CD4-positive, CD25-positive, alpha-beta regulatory T cell (primary cell): ENCODE data around the gene CROCC. TPM values are rescaled to one million over a fixed set of nuclear protein-coding genes. Genes with fewer than 3 reads are reported as not detected.

ENCODE experiments used
- ATAC-seq, 2 donors: fragments of 150-1000 bp; cut with Tn5 transposase; one replicate each; pipeline ENCODE4 v1.10.0; 2021; ENCODE audit warnings: low read depth in 2 of 2, moderate number of reproducible peaks in 2 of 2, moderate library complexity in 1 of 2
- DNase-seq, 3 donors: peaks; one replicate each; pipeline versions ENCODE4 v3.0.0 to v3.0.0-alpha.2; 2012 to 2022; ENCODE audit warnings: mixed read lengths in 1 of 3
- H3K27ac ChIP-seq: one replicate; pipeline ENCODE4 v1.7.0; 2013; ENCODE audit warnings: mild to moderate bottlenecking, low read length; ENCODE audit not compliant: insufficient read depth, poor library complexity, severe bottlenecking
- H3K27me3 ChIP-seq: one replicate; pipeline ENCODE4 v1.7.0; 2013; ENCODE audit warnings: low read length; ENCODE audit not compliant: control insufficient read depth, insufficient read depth
- H3K36me3 ChIP-seq: one replicate; pipeline ENCODE4 v1.7.0; 2013; ENCODE audit warnings: mild to moderate bottlenecking, low read length, moderate library complexity; ENCODE audit not compliant: control insufficient read depth, insufficient read depth
- H3K4me1 ChIP-seq: 2 replicates; pipeline ENCODE4 v1.7.0; 2013; ENCODE audit warnings: mild to moderate bottlenecking, low read length; ENCODE audit not compliant: insufficient read depth, control insufficient read depth, poor library complexity, severe bottlenecking
- H3K4me3 ChIP-seq: one replicate; pipeline ENCODE4 v1.7.0; 2013; ENCODE audit warnings: low read depth, mild to moderate bottlenecking, low read length, moderate library complexity
- H3K9me3 ChIP-seq, 2 experiments: 1 replicate in 1 of 2; 2 replicates in 1 of 2; pipeline ENCODE4 v1.7.0; 2013; ENCODE audit warnings: low read length in 2 of 2, mild to moderate bottlenecking in 1 of 2, moderate library complexity in 1 of 2; ENCODE audit not compliant: control insufficient read depth in 2 of 2
- H3K27ac Mint-ChIP-seq, 3 donors: one replicate each; pipeline ENCODE4 v1.8.0; 2020 to 2022; ENCODE audit warnings: mild to moderate bottlenecking in 3 of 3, mixed read lengths in 3 of 3, moderate library complexity in 2 of 3
- H3K27me3 Mint-ChIP-seq: one replicate; pipeline ENCODE4 v1.8.0; 2022; ENCODE audit warnings: mild to moderate bottlenecking, mixed read lengths
- H3K36me3 Mint-ChIP-seq: one replicate; pipeline ENCODE4 v1.8.0; 2020; ENCODE audit warnings: mixed read lengths
- H3K4me1 Mint-ChIP-seq, 4 donors: one replicate each; pipeline ENCODE4 v1.8.0; 2020 to 2022; ENCODE audit warnings: mixed read lengths in 4 of 4, mild to moderate bottlenecking in 1 of 4
- H3K4me3 Mint-ChIP-seq, 4 donors: one replicate each; pipeline ENCODE4 v1.8.0; 2020 to 2022; ENCODE audit warnings: mild to moderate bottlenecking in 4 of 4, mixed read lengths in 4 of 4, moderate library complexity in 3 of 4
- H3K9me3 Mint-ChIP-seq, 7 donors: one replicate each; pipeline ENCODE4 v1.8.0; 2020 to 2022; ENCODE audit warnings: mixed read lengths in 7 of 7, mild to moderate bottlenecking in 3 of 7, moderate library complexity in 2 of 7
- polyA plus RNA-seq, 4 donors: library from polyadenylated mRNA; unstranded; fragments of 300-500 nt; fragmentation: Illumina TruSeq; gene quantifications; one replicate each; pipeline ENCODE4 v1.2.3, GENCODE V29; 2021
- total RNA-seq: library from RNA; stranded (reverse); gene quantifications from one replicate; pipeline ENCODE4 v1.2.3, GENCODE V29; 2022

CROCC gene
- total and polyA plus RNA-seq, 5 donors from 2014 or later: 3.9 to 46.1 (median 4.3) TPM

GRCh38 chr1:16983649-16984048 lies 61.9 kb downstream of the CROCC start:
- H3K9me3 Mint-ChIP-seq: peaks cover 0 to 2% (median 0%) of the 10 kb centered on the region in 7 donors
- Histone ChIP-seq H3K9me3 (no peaks in the 10 kb centered on the region), H3K27ac (no peak overlapping the region)

DNA sequence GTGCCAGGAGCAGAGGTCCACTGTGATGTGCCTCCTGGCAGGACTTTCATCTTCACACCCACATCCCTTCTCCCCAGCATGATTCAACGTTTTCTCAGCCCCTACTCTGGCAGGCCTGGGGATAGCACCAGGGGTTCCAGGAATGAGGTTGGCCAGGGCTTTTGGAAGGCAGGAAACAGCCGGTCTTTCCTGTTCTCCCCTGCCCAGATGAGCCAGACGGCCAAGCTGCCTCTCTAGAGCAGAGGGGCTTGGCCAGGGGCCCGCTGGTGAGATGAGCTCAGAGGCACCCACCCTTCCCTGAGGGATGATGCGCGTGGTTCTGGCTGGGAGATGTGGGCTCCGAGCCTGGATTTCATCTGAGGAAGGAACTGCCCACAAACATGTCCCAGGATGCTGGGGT lies 63.0 kb downstream of the CROCC start:
- Histone ChIP-seq H3K4me3 (no peak overlapping the region), H3K9me3 (no peaks in the 10 kb centered on the region), H3K4me1 (peaks cover 12% of the 10 kb centered on the region), H3K36me3 (peaks cover 13% of the 10 kb centered on the region), H3K27ac (no peak overlapping the region), H3K27me3 (peaks cover 4% of the 10 kb centered on the region)
- Mint-ChIP-seq H3K27ac (no peak overlapping the region), H3K4me1 (peaks cover 0 to 10% (median 6%) of the 10 kb centered on the region in 4 donors), H3K36me3 (peaks cover 10% of the 10 kb centered on the region), H3K9me3 (peaks cover 0 to 2% (median 0%) of the 10 kb centered on the region in 7 donors), H3K27me3 (peaks cover 17% of the 10 kb centered on the region), H3K4me3 (no peak overlapping the region)
- ATAC-seq (no peak), DNase-seq (no peak)

More at GRCh38 chr1:16983649-16984048, 61.9 kb downstream of the CROCC start:
- Mint-ChIP-seq H3K36me3 (peaks cover 7% of the 10 kb centered on the region), H3K4me1 (peaks cover 0 to 10% (median 6%) of the 10 kb centered on the region in 4 donors), H3K27ac (no peak overlapping the region), H3K27me3 (peaks cover 17% of the 10 kb centered on the region), H3K4me3 (no peak overlapping the region)
- ATAC-seq (no peak), DNase-seq (no peak)
- Histone ChIP-seq H3K4me3 (no peak overlapping the region), H3K4me1 (peaks cover 12% of the 10 kb centered on the region), H3K36me3 (peaks cover 11% of the 10 kb centered on the region), H3K27me3 (peaks cover 4% of the 10 kb centered on the region)

GRCh38 chr1:16986113-16986512 lies 64.4 kb downstream of the CROCC start:
- H3K4me1 ChIP-seq: no peaks in the 10 kb centered on the region
- no peak overlapping the region for H3K27ac ChIP-seq
- Mint-ChIP-seq H3K9me3 (peaks cover 0 to 2% (median 0%) of the 10 kb centered on the region in 7 donors), H3K27ac (no peak overlapping the region), H3K4me3 (no peak overlapping the region), H3K4me1 (peaks cover 0 to 5% (median 2%) of the 10 kb centered on the region in 4 donors), H3K36me3 (peaks cover 11% of the 10 kb centered on the region), H3K27me3 (peaks cover 11% of the 10 kb centered on the region)
- no peaks in the 10 kb centered on the region for H3K9me3 ChIP-seq
- ATAC-seq (no peak), DNase-seq (no peak)
- H3K4me3 ChIP-seq: no peak overlapping the region
- H3K36me3 ChIP-seq: peaks cover 15% of the 10 kb centered on the region
- H3K27me3 ChIP-seq: no peaks in the 10 kb centered on the region

GRCh38 chr1:16986560-16986959 lies 64.8 kb downstream of the CROCC start:
- Histone ChIP-seq H3K4me3 (no peak overlapping the region), H3K27ac (no peak overlapping the region), H3K27me3 (no peaks in the 10 kb centered on the region), H3K36me3 (peaks cover 15% of the 10 kb centered on the region), H3K4me1 (no peaks in the 10 kb centered on the region), H3K9me3 (no peaks in the 10 kb centered on the region)
- no peak overlapping the region for H3K4me3 Mint-ChIP-seq
- peaks cover 15% of the 10 kb centered on the region for H3K36me3 Mint-ChIP-seq
- H3K4me1 Mint-ChIP-seq: peaks cover 0 to under 1% (median 0%) of the 10 kb centered on the region in 4 donors
- ATAC-seq: no peak
- H3K27me3 Mint-ChIP-seq: peaks cover 7% of the 10 kb centered on the region
- H3K27ac Mint-ChIP-seq: no peak overlapping the region
- no peaks in the 10 kb centered on the region for H3K9me3 Mint-ChIP-seq
- no peak for DNase-seq

DNA sequence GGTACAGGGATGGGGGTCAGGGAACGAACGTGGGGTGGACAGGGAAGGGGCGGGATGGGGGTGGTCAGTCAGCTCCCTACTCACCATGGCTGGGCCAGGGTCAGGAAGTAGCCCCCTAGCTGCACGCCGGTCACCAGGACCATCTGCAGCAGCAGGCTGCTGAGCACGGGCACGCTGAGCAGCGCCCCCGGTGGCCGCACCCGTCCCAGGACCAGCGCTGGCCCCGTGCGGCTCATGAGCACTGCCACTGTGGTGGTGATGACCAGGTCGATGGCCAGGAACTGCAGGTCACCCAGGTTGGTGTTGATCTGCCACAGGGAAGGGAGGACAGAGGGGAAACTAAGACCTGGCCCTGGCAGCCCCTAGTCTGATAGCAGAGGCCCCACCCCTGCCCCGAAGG lies 65.2 kb downstream of the CROCC start:
- Mint-ChIP-seq H3K4me1 (no peaks in the 10 kb centered on the region), H3K4me3 (no peak overlapping the region), H3K27me3 (peaks cover 6% of the 10 kb centered on the region), H3K27ac (no peak overlapping the region), H3K36me3 (peaks cover 15% of the 10 kb centered on the region), H3K9me3 (no peaks in the 10 kb centered on the region)
- Histone ChIP-seq H3K27me3 (no peaks in the 10 kb centered on the region), H3K36me3 (peaks cover 15% of the 10 kb centered on the region), H3K4me3 (no peak overlapping the region), H3K9me3 (no peaks in the 10 kb centered on the region), H3K4me1 (no peaks in the 10 kb centered on the region), H3K27ac (no peak overlapping the region)
- ATAC-seq (no peak), DNase-seq (no peak)

DNA sequence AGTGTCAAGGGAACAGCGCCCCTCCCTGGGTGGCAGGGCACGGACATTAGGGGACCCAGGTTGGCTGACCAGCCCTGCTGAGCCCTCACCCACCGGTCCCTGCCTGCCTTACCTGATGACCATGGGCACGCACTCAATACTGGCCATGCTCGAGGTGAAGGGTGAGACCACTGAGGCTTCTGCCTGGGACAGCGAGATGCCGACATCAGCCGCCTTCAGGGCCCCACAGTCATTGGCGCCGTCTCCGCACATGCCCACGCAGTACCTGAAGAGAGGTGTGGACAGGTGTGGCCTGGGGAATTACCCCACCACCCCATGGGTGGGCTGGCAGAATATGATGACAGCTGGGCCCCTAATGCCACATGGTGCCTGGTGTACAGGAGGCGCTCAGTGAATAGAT lies 66.5 kb downstream of the CROCC start:
- H3K4me3 ChIP-seq: no peak overlapping the region
- no peaks in the 10 kb centered on the region for H3K4me1 ChIP-seq
- peaks cover 15% of the 10 kb centered on the region for H3K36me3 ChIP-seq
- DNase-seq (no peak), ATAC-seq (no peak)
- no peak overlapping the region for H3K27ac ChIP-seq
- Mint-ChIP-seq H3K4me3 (no peak overlapping the region), H3K9me3 (no peaks in the 10 kb centered on the region), H3K36me3 (peaks cover 15% of the 10 kb centered on the region), H3K4me1 (no peaks in the 10 kb centered on the region), H3K27me3 (peaks cover 3% of the 10 kb centered on the region), H3K27ac (no peak overlapping the region)
- no peaks in the 10 kb centered on the region for H3K9me3 ChIP-seq
- no peaks in the 10 kb centered on the region for H3K27me3 ChIP-seq

GRCh38 chr1:16989676-16990391 lies 68.1 kb downstream of the CROCC start:
- Mint-ChIP-seq H3K4me1 (no peaks in the 10 kb centered on the region), H3K4me3 (no peak overlapping the region), H3K36me3 (peaks cover 15% of the 10 kb centered on the region), H3K9me3 (no peaks in the 10 kb centered on the region), H3K27me3 (no peaks in the 10 kb centered on the region), H3K27ac (no peak overlapping the region)
- ATAC-seq (no peak), DNase-seq (no peak)
- no peaks in the 10 kb centered on the region for H3K4me1 ChIP-seq
- H3K36me3 ChIP-seq: peaks cover 15% of the 10 kb centered on the region
- H3K27ac ChIP-seq: no peak overlapping the region
- H3K27me3 ChIP-seq: no peaks in the 10 kb centered on the region
- no peak overlapping the region for H3K4me3 ChIP-seq
- no peaks in the 10 kb centered on the region for H3K9me3 ChIP-seq

DNA sequence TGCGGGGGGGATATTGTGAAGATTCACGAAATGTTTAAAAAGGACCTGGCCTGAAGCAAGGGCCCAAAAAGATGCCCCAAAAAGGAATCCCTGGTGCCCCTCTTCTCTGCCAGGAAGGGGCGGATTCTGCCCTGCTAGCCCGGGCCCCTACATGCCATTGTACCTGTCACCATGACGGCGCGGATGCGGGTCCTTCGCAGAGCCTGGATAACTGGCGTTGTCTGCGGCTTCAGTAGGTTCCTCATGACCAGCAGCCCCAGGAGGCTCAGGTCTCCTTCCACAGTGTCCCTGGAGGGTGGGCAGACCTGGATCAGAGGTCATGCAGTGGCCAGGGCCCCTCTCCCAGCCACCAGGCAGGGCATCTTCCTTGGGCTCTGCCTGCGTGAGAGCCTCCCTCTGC lies 69.8 kb downstream of the CROCC start:
- H3K9me3 Mint-ChIP-seq: no peaks in the 10 kb centered on the region
- H3K27ac Mint-ChIP-seq: no peak overlapping the region
- no peaks in the 10 kb centered on the region for H3K4me1 ChIP-seq
- no peak for DNase-seq
- ATAC-seq: no peak
- H3K36me3 ChIP-seq: peaks cover 14% of the 10 kb centered on the region
- H3K4me3 ChIP-seq: no peak overlapping the region
- H3K27me3 ChIP-seq: no peaks in the 10 kb centered on the region
- H3K36me3 Mint-ChIP-seq: peaks cover 16% of the 10 kb centered on the region
- H3K27me3 Mint-ChIP-seq: no peaks in the 10 kb centered on the region
- no peaks in the 10 kb centered on the region for H3K4me1 Mint-ChIP-seq
- no peak overlapping the region for H3K4me3 Mint-ChIP-seq
- no peak overlapping the region for H3K27ac ChIP-seq
- no peaks in the 10 kb centered on the region for H3K9me3 ChIP-seq
